ENCODE data around the gene LIPE.

Gene LIPE

DNA sequence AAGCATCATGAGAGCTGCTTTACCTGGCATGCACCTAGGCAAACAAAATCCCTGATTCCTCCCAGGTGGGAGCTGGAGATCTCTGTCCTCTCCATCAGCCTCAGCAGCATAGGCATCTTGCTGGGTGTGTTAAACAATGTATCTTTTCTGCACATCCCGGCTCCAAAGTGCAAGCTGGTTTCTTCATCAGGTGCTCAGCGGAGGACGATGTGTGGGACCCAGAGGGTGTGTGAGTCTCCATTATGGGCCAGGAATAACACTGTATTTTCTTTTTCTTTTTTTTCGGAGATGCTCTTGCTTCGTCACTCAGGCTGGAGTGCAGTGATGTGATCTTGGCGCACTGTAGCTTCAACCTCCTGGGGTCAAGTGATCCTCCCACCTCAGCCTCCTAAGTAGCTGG, 47.0 kb downstream of the LIPE start:
- no peak for DNase-seq (ENCODE audit: low read depth)

GRCh38 chr19:42378225-42379215, 48.7 kb downstream of the LIPE start:
- DNase-seq (ENCODE audit: low read depth) = no peak

DNA sequence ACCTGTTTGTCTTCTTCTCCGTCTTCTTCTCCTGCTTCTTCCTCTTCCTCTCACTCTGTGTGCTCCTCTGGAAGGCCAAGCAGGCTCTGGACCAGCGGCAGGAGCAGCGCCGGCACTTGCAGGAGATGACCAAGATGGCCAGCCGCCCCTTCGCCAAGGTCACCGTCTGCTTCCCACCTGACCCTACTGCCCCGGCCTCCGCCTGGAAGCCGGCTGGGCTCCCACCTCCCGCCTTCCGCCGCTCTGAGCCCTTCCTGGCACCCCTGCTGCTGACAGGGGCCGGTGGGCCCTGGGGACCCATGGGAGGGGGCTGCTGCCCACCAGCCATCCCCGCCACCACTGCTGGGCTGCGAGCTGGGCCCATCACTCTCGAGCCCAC, 51.0 kb downstream of the LIPE start:
- DNase-seq (ENCODE audit: low read depth) = no peak

- no peak for DNase-seq (ENCODE audit: low read depth)
Observed at GRCh38 chr19:42375415-42376176, 51.6 kb downstream of the LIPE start.

- no peak for DNase-seq (ENCODE audit: low read depth)
Observed at GRCh38 chr19:42374826-42375376, 52.3 kb downstream of the LIPE start.

DNA sequence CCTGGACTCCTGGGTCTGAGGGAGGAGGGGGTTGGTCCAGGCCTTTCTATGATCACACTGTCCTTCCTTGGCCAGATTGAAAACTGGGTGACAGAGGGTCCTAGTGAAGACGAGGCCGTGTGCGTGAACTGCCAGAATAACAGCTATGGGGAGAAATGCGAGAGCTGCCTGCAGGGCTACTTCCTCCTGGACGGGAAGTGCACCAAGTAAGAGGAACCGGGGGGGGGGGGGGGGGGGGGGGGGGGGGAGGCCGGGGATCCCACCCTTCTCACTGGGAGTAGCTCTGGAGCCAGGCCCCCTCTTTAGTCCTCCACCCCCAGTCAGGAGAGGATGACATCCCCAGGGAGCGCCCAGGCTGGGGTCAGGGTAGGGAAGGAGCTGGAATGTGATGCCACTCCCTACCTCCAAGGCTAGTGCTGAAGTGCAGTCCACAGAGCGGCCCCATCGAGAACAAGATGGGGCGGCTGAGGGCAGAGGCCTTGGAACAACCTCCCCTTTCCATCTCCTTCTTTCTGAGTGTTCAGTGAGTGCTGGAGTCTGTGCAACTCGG, 56.5 kb downstream of the LIPE start:
- DNase-seq (ENCODE audit: low read depth) = no peak

- DNase-seq (ENCODE audit: low read depth) = no peak
Observed at GRCh38 chr19:42370068-42370520, 57.1 kb downstream of the LIPE start.

DNA sequence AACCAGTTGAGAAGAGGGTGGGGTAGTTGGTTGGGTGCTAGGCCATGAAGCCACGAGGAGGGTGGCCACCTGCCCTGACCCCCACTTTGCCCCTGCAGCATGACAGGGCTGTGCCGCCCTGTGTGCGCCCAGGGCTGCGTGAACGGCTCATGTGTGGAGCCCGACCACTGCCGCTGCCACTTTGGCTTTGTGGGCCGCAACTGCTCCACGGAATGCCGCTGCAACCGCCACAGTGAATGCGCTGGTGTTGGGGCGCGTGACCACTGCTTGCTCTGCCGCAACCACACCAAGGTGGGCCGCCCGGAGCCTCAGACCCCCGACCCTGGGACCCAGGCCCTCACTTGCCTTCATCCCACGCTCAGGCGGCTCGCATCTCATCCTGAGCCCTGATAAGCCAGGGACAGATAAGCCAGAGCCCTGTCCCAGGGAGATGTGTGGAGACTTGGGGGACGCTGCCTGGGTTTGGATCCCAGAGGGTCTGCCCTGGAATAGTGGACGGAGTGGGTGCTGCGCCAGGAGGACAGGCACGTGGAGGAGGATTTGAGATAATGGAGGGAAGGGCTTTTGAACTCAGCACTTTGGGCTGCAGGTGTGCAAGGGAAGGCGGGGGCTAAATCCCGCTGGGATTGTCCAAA, 57.6 kb downstream of the LIPE start:
- no peak for DNase-seq (ENCODE audit: low read depth)

- no peak for DNase-seq (ENCODE audit: low read depth)
Observed at GRCh38 chr19:42368765-42369164, 58.4 kb downstream of the LIPE start.

- DNase-seq (ENCODE audit: low read depth) = no peak
Observed at GRCh38 chr19:42368360-42368759, 58.8 kb downstream of the LIPE start.

DNA sequence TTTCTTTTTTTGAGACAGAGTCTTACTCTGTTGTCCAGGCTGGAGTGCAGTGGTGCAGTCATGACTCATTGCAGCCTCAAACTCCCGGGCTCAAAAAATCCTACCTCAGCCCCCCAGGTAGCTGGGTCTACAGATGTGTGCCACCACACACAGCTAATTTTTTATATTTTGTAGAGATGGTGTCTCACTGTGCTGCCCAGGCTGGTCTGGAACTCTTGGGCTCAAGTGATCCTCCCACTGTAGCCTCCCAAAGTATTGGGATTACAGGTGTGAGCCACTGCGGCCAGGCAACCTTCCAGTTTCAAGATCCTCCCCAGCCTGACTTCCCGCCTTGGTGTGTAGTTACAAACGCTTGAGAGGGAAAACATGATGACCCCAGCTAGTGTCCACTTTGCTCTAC, 59.3 kb downstream of the LIPE start:
- DNase-seq (ENCODE audit: low read depth) = no peak

GRCh38 chr19:42366673-42367072, 60.5 kb downstream of the LIPE start:
- no peak for DNase-seq (ENCODE audit: low read depth)

- DNase-seq (ENCODE audit: low read depth) = no peak
Observed at GRCh38 chr19:42363614-42364346, 63.4 kb downstream of the LIPE start.

GRCh38 chr19:42362891-42363440, 64.2 kb downstream of the LIPE start:
- no peak for DNase-seq (ENCODE audit: low read depth)

- no peak for DNase-seq (ENCODE audit: low read depth)
Observed at GRCh38 chr19:42362342-42362741, 64.8 kb downstream of the LIPE start.

DNA sequence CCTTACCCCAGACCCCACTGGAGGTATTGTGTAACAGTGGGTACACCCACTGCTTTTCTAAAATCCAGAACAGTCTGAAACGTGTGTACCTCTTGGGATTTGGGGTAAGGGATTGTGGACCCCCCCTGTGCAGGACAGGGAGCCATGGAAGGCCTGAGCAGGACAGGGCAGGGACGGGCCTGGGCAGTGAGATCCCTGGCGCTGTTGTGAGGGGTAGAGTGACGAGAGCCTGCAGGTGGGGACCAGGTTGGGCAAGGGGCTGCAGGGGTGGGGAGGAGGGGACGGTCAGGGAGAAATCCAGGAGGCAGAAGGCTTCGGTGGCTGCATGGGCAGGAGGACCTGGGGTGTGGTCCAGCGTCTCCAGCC, 65.7 kb downstream of the LIPE start:
- DNase-seq (ENCODE audit: low read depth) = no peak

GRCh38 chr19:42360787-42361544, 66.2 kb downstream of the LIPE start:
- no peak for DNase-seq (ENCODE audit: low read depth)

DNA sequence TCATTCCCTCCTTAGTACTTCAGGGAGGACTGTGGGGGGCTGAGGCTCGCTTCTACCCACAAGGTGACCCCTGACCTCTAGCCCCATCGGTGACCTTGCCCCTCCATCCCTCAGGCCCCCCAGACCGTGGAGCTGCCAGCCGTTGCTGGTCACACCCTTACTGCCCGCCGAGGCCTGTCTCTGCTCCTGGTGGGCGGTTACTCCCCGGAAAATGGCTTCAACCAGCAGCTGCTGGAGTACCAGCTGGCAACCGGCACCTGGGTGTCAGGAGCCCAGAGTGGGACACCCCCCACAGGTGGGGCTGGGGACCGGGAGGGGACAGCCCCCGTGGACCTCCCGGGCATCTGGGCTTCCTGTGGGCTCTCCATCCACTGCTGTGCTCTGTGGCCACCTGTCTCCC, 69.9 kb downstream of the LIPE start:
- no peak for DNase-seq (ENCODE audit: low read depth)

DNA sequence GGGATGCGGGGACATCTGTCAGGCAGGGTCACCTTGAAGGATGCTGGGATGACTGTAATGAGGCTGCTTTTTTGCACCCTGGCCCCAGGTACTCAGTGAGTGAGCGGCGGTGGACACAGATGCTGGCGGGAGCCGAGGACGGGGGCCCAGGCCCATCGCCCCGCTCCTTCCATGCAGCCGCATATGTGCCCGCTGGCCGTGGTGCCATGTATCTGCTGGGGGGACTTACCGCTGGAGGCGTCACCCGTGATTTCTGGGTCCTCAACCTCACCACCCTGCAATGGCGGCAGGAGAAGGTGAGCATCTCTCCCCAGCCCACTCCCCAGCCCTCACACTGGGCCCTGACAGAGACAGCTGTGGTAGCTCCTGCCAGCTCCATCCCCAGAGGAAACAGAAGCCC, 70.5 kb downstream of the LIPE start:
- no peak for DNase-seq (ENCODE audit: low read depth)

DNA sequence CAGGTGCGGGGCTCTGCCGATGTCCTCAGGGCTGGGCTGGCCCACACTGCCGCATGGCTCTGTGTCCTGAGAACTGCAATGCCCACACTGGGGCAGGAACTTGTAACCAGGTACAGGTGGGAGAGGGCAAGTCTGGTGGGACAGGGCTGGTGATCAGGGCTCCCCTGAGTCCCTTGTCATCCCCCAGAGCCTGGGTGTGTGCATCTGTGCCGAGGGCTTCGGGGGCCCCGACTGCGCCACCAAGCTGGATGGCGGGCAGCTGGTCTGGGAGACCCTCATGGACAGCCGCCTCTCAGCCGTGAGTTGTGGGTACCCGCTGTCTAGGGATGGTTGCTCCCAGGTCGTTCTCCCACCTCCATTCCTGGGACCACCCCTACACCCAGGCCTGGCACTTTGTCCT, 71.3 kb downstream of the LIPE start:
- no peak for DNase-seq (ENCODE audit: low read depth)
